Subcutaneous adipose tissue (tissue), 4 donors: ENCODE results near the gene GHR. TPM values are rescaled to one million over a fixed set of nuclear protein-coding genes. Genes with fewer than 3 reads are reported as not detected.

Experiments
- total RNA-seq, 4 donors: library from RNA; depleted of rRNA; stranded (reverse); fragments of >200 nt; gene quantifications; one replicate each; pipeline ENCODE4 v1.1.0, GENCODE V29; 2016
- TF ChIP-seq, protein P1 (sequence below): fragments of 450-650 bp; IDR thresholded peaks from one replicate; pipeline ENCODE4 v1.5.1; 2016; ENCODE audit warnings: low read depth, mild to moderate bottlenecking, control low read depth, antibody characterized with exemption, moderate library complexity

The GHR gene
- total RNA-seq, 4 donors from 2014 or later, result 191 to 311 (median 280) TPM

DNA sequence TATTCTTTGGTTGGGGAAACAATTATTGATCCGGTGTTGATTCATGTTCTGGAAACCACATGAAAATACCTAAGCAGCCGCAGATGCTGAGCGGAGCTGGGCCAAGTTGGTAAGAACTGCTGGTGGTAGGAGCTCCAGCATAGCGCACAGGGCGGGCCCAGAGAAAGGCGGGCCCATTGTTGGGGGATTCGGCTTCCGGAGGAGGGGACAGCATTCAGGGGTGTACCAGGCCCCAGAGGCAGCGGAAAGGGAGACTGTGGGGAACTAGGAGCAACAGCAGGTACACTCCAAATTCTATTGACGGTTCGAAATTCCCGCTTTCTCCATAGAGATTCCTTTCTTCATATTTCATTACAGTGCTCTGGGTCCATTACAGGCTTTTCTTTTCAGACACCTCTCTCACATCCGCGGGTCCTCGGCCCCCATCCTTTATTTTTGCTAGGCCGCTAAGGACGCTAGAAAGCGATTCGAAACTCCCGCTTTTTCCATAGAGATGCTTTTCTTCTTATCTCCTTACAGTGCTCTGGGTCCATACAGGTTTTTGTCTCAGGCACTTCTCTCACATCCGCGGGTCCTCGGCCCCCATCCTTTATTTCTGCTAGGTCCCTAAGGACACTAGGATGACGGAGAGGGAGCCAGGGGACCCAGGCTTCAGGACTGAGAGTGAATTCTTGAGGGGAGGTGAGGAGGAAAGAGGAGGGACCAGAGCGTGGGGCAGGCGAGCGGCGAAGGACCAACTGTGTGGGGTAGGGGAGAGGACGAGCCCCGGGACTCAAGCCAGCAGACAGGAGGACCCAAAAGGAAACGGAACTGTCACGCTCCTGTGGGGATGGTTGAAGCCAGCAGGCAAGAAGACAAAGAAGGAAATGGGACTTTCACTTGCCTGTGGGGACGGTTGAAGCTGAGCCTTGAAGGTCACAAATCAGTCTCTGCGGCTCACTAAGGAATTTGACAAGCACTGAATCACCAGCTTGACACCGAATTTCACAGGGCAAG lies 333.7 kb downstream of the GHR start, which contains the start of gene CCDC152:
Gene CCDC152, plus strand, starts transcription at position 213 of the 996 bp plus-strand sequence. CDS start 2,304 bp downstream, outside the sequence.
- TF ChIP-seq, protein P1, sequence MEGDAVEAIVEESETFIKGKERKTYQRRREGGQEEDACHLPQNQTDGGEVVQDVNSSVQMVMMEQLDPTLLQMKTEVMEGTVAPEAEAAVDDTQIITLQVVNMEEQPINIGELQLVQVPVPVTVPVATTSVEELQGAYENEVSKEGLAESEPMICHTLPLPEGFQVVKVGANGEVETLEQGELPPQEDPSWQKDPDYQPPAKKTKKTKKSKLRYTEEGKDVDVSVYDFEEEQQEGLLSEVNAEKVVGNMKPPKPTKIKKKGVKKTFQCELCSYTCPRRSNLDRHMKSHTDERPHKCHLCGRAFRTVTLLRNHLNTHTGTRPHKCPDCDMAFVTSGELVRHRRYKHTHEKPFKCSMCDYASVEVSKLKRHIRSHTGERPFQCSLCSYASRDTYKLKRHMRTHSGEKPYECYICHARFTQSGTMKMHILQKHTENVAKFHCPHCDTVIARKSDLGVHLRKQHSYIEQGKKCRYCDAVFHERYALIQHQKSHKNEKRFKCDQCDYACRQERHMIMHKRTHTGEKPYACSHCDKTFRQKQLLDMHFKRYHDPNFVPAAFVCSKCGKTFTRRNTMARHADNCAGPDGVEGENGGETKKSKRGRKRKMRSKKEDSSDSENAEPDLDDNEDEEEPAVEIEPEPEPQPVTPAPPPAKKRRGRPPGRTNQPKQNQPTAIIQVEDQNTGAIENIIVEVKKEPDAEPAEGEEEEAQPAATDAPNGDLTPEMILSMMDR, result no peak

DNA sequence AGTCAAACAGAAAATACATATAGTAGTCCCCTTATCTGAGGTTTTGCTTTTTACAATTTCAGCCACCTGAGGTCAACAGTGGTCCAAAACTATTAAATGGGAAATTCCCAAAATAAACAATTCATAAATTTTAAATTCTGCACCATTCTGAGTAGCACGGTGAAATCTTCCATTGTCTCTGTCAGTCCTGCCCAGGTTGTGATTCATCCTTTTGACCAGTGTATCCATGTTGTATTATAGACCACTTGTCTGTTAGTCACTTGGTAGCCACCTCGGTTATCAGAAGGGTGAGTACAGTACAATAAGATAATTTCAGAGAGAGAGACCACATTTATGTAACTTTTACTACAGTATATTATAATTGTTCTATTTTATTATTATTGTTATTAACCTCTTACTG lies 336.2 kb downstream of the GHR start:
- TF ChIP-seq, protein P1, result no peak

DNA sequence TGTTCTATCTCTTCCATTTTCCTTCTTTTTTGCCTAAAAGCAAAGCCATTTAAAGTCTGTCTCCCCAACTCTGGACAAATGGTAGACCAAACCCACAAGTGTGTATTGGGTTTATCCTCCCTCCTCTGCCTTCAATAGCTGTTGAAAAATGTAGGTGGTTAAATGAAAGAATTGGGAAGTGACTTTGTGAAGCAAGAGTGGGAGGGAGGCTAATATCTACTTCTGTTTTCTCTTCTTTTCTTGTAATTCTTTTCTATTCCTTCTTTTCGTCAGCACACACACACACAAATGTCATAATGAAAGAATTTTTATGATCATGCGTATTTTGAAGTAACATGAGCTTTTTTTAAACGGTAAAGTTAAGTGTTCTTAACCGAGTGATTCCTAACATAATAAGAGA lies 337.2 kb downstream of the GHR start:
- TF ChIP-seq, protein P1, result no peak

DNA sequence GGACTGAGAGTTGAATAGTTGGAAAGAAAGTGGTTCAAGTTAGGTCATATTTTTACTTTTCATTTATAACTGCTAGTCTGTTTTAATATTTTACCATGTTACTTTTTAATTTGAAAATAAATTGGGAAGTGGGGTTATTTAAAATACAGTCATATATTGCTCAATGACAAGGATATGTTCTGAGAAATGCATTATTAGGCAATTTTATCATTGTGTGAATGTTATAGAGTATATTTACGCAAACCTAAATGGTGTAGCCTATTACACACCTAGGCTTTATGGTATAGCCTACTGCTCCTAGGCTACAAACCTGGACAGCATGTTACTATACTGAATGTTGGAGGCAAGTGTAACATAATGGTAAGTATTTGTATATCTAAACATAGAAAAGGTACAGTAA lies 338.6 kb downstream of the GHR start:
- TF ChIP-seq, protein P1, result no peak

DNA sequence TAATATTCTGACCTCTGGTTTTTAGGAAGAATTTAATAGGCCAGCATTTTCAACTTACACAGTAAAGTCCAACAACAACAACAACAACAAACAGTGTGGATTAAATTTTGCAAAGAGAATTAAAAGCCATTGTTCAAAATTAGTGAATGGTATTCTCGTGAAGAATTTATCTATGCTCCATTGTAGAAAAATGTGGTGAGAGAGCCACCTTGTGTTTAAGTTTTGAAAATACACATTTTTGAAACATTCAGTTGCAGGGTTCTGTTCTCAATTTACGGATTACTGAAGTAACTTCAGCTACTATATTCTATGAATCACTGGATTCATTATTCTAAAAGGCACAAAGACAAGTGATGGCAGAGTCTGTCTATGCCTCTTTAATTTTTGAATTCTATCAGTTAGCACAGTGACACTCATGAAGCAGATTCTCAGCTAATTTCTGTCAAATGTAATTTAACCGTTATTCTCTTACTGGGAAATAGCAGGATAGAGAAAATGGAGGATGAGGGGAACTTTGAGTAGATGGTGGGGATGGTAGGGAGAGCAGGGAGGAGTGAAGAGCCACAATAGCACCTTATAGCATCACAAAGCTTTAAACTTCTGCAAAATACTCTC lies 344.4 kb downstream of the GHR start:
- TF ChIP-seq, protein P1, result no peak

DNA sequence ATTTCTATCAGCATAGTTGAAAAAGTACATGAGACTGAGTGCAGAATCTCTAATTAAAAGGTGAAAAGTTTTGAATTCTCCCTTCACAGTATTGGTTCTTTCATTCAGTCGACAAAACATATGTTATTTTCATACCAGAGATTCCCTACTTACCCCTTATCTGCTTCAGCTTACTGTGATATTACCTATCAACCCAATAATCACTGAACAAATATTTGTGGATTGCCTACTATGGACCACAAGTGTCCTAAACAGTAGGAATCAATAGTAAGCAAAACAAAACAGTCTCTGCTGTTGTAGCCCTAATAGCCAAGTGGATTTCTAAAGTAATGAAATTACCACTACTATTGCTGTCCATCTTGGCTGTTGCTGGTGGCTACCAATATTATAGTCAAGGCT lies 344.9 kb downstream of the GHR start:
- TF ChIP-seq, protein P1, result no peak

DNA sequence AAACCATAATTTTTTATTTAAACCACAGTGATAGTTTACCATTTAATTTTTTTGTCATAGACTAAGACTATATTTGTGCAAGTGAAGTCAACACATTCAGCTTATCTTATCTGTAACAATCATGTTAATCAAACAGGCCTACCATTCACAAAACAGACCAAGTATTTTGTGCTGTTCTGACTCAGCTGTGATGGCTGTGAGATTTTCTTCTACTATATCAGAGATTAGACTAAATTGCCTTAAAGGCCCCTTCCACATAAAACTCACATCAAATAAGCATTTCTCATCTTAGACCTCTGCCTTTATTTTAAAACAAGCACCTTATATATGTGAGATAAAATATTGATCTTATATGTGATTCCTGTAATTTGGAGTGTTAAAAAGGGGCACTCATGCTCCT lies 346.8 kb downstream of the GHR start:
- TF ChIP-seq, protein P1, result no peak
